GM21619 (cell line): ENCODE measurements around the gene GRID2.
"Not testable (repeated sequence)": the region's sequence is repeated elsewhere in the genome, so short reads cannot be mapped to it uniquely, and the experiment has no call there.

Experiments
- ATAC-seq: cut with Tn5 transposase; IDR thresholded peaks from one replicate; pipeline ENCODE4 v1.9.1; 2021; ENCODE audit not compliant: unreplicated experiment

Gene GRID2

GRCh38 chr4:93646233-93646930 is 1342.6 kb downstream of the GRID2 start:
- peak; percentile 63 for ATAC-seq

GRCh38 chr4:93648258-93648657 is 1344.5 kb downstream of the GRID2 start:
- no peak for ATAC-seq

- no peak for ATAC-seq
Measured at GRCh38 chr4:93649828-93650227, 1346.1 kb downstream of the GRID2 start.

GRCh38 chr4:93654211-93654610 is 1350.4 kb downstream of the GRID2 start:
- no peak for ATAC-seq

- ATAC-seq: peak; percentile 54
Measured at GRCh38 chr4:93657527-93657926, 1353.8 kb downstream of the GRID2 start.

GRCh38 chr4:93658443-93658842 is 1354.7 kb downstream of the GRID2 start:
- ATAC-seq: peak; percentile 41

- ATAC-seq: no peak
Measured at GRCh38 chr4:93659629-93660028, 1355.9 kb downstream of the GRID2 start.

- no peak for ATAC-seq
Measured at GRCh38 chr4:93660036-93660435, 1356.3 kb downstream of the GRID2 start.

GRCh38 chr4:93670434-93670833 is 1366.7 kb downstream of the GRID2 start:
- no peak for ATAC-seq

GRCh38 chr4:93671093-93671492 is 1367.3 kb downstream of the GRID2 start:
- no peak for ATAC-seq

GRCh38 chr4:93676937-93677336 is 1373.2 kb downstream of the GRID2 start:
- not testable (repeated sequence) for ATAC-seq

- ATAC-seq: no peak
Measured at GRCh38 chr4:93684571-93684970, 1380.8 kb downstream of the GRID2 start.

- no peak for ATAC-seq
Measured at GRCh38 chr4:93687304-93687703, 1383.5 kb downstream of the GRID2 start.

GRCh38 chr4:93688978-93689377 is 1385.2 kb downstream of the GRID2 start:
- ATAC-seq: no peak

- no peak for ATAC-seq
Measured at GRCh38 chr4:93693141-93693540, 1389.4 kb downstream of the GRID2 start.

- no peak for ATAC-seq
Measured at GRCh38 chr4:93698686-93699085, 1394.9 kb downstream of the GRID2 start.

- no peak for ATAC-seq
Measured at GRCh38 chr4:93700571-93700970, 1396.8 kb downstream of the GRID2 start.

GRCh38 chr4:93710101-93710846 is 1406.5 kb downstream of the GRID2 start:
- peak; percentile 64 for ATAC-seq

- no peak for ATAC-seq
Measured at GRCh38 chr4:93710847-93711430, 1407.2 kb downstream of the GRID2 start.

GRCh38 chr4:93718233-93718632 is 1414.5 kb downstream of the GRID2 start:
- no peak for ATAC-seq

- no peak for ATAC-seq
Measured at GRCh38 chr4:93719552-93719951, 1415.8 kb downstream of the GRID2 start.

- ATAC-seq: no peak
Measured at GRCh38 chr4:93722446-93722845, 1418.7 kb downstream of the GRID2 start.
